OCI-LY7 (cell line): Measurements from ENCODE around the gene POLR3H. TPM values are rescaled to one million over a fixed set of nuclear protein-coding genes. Genes with fewer than 3 reads are reported as not detected.

Experiments used
- BruUV-seq: library from RNA; stranded (reverse); fragments of 400-500 nt; replicated peaks from 2 replicates; lab custom pipeline; 2021; lab: Mats Ljungman, UMichigan
- CTCF ChIA-PET: fragments of 300-600 bp; sonication (Branson Sonifier 250); formaldehyde crosslinking; loops from one replicate; lab custom pipeline; 2022; ENCODE audit warnings: antibody characterized with exemption; ENCODE audit not compliant: unreplicated experiment; lab: Charles Lee
- POLR2A ChIA-PET: fragments of 300-600 bp; sonication (Branson Sonifier 250); formaldehyde crosslinking; loops from one replicate; lab custom pipeline; 2022; ENCODE audit warnings: antibody characterized with exemption; lab: Charles Lee
- DNase-seq: peaks from one replicate; pipeline ENCODE4 v3.0.0-alpha.2; 2015; ENCODE audit warnings: low spot score
- H2AFZ ChIP-seq: fragments of 200-600 bp; sonication (generic), shearing (Covaris generic); 2 replicates; pipeline ENCODE4 v1.6.1; 2014; ENCODE audit warnings: mild to moderate bottlenecking, antibody characterized with exemption, low read length, moderate library complexity
- H3K27ac ChIP-seq: fragments of 200-600 bp; sonication (generic); 2 replicates; pipeline ENCODE4 v1.5.1; 2014; ENCODE audit warnings: mixed run types, low read depth, mild to moderate bottlenecking, moderate library complexity, low read length, inconsistent platforms; ENCODE audit not compliant: poor library complexity, severe bottlenecking
- H3K36me3 ChIP-seq: fragments of 200-600 bp; sonication (generic); 2 replicates; pipeline ENCODE4 v1.6.1; 2014; ENCODE audit warnings: mild to moderate bottlenecking, antibody characterized with exemption, low read length, moderate library complexity, mixed read lengths; ENCODE audit not compliant: insufficient read depth
- H3K4me1 ChIP-seq: fragments of 200-600 bp; sonication (generic); 2 replicates; pipeline ENCODE4 v1.5.1; 2014; ENCODE audit warnings: mild to moderate bottlenecking, low read length; ENCODE audit not compliant: insufficient read depth, poor library complexity, severe bottlenecking
- H3K4me2 ChIP-seq: fragments of 200-600 bp; sonication (generic); 2 replicates; pipeline ENCODE4 v1.6.1; 2014; ENCODE audit warnings: mild to moderate bottlenecking, low read length
- H3K4me3 ChIP-seq: fragments of 200-600 bp; sonication (generic); 2 replicates; pipeline ENCODE4 v1.5.1; 2014; ENCODE audit warnings: mild to moderate bottlenecking, low read depth, low read length; ENCODE audit not compliant: poor library complexity, severe bottlenecking
- H3K79me2 ChIP-seq: fragments of 200-600 bp; sonication (generic); 2 replicates; pipeline ENCODE4 v1.6.1; 2016; ENCODE audit warnings: low read depth, mild to moderate bottlenecking, low read length, moderate library complexity, mixed read lengths; ENCODE audit not compliant: insufficient read depth
- H3K9me2 ChIP-seq: fragments of 200-600 bp; sonication (generic); 2 replicates; pipeline ENCODE4 v1.6.1; 2016; ENCODE audit warnings: mild to moderate bottlenecking, low read length, mixed read lengths; ENCODE audit not compliant: insufficient read depth
- H3K9me3 ChIP-seq: fragments of 200-600 bp; sonication (generic); 2 replicates; pipeline ENCODE4 v1.6.1; 2014; ENCODE audit warnings: mild to moderate bottlenecking, mixed run types, low read length, mixed read lengths
- H4K20me1 ChIP-seq: fragments of 200-600 bp; sonication (generic); 2 replicates; pipeline ENCODE4 v1.6.1; 2014; ENCODE audit warnings: mild to moderate bottlenecking, antibody characterized with exemption, low read length, moderate library complexity, mixed read lengths; ENCODE audit not compliant: insufficient read depth
- EZH2phosphoT487 ChIP-seq: fragments of 200-600 bp; sonication (generic); IDR thresholded peaks from 2 replicates; pipeline ENCODE4 v1.6.1; 2018; ENCODE audit warnings: low read depth, borderline replicate concordance, mild to moderate bottlenecking, mixed run types, antibody characterized with exemption, low read length, moderate library complexity, mixed read lengths
- intact Hi-C: fragments of 100-400 bp; cut with micrococcal nuclease; formaldehyde crosslinking; loops from one replicate; pipeline ENCODE4 v1.10.0; 2022; ENCODE audit not compliant: unreplicated experiment
- total RNA-seq, 2 experiments: library from RNA; depleted of rRNA in 1 of 2; stranded (reverse); fragments of >200 nt in 1 of 2; shearing (Covaris generic) in 1 of 2; gene quantifications; 2 replicates each; pipeline ENCODE4 v1.2.3, GENCODE V29; 2014 to 2022
- TF ChIP-seq, protein P1 (sequence below): fragments of 200-600 bp; sonication (generic); conservative IDR thresholded peaks from 2 replicates; pipeline ENCODE4 v1.5.1; 2014; ENCODE audit warnings: mild to moderate bottlenecking, antibody characterized with exemption, low read length, moderate library complexity, mixed read lengths

POLR3H gene
- total RNA-seq, 2 experiments from 2014 or later, result 28.5 to 48.3 TPM

DNA sequence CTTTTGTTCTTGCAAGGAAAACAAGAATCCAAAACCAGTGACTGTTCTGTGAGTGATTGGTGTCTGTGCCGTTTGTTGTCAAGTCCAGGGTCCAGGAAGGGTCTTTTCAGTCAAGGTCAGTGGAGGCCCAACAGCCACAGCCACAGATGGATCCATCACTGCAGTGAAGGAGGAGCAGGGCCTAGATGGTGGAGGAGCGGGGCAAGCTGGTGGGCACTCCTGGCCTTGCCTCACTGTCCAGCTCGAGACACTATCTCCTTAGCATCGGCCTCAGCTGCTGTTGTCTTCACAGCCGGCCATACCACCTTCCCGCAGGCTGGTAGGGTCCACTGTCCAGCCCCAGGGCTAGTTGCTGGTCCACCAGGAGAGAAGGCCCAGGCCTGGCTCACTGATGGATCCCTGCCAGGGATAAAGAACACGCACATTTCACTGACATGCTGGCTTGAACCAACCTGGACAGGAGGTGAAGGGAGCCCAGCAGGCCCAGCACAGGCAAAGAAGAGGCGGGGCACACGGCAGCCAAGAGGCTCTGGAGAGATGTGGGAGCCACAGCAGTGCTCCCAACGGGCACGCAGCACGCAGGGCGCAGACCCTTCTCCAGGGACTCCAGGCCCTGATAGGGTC lies 15.2 kb downstream of the POLR3H start:
- peaks cover 98% of the 10 kb centered on the region for H3K36me3 ChIP-seq

DNA sequence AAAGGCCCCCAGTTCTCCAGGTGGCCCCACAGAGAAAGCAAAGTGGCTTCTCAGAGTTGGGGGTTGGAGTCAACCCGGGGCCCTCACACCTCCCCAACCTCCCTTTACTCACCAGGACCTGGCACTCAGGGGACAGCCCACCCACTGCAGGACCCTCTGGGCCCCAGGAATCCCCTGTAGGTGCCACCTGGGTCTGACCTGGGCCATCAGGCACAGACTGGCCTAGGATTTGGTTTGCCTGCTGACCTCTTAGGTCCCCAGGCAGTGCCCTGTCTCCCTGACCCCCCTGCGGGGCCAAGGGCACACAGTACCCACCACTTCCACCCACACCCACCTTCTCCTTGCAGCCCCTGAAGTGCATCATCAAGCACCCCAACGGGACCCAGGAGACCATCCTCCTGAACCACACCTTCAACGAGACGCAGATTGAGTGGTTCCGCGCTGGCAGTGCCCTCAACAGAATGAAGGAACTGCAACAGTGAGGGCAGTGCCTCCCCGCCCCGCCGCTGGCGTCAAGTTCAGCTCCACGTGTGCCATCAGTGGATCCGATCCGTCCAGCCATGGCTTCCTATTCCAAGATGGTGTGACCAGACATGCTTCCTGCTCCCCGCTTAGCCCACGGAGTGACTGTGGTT lies 16.0 kb downstream of the POLR3H start:
- CTCF ChIA-PET, result interaction anchor here (1.2 to 2.1 kb wide), 2 partner anchors 28 to 124 kb away, joined by 4 to 7 read pairs; no protein-coding TSS in a partner anchor
- Histone ChIP-seq H3K4me2 (no peak overlapping the region), H3K36me3 (peaks cover 98% of the 10 kb centered on the region), H3K79me2 (no peaks in the 10 kb centered on the region), H3K27ac (no peak overlapping the region), H3K4me3 (no peak overlapping the region), H3K9me2 (no peaks in the 10 kb centered on the region), H3K4me1 (no peaks in the 10 kb centered on the region), H3K9me3 (no peaks in the 10 kb centered on the region), H4K20me1 (no peaks in the 10 kb centered on the region), H2AFZ (no peak overlapping the region)
- no TSS peak for BruUV-seq
- no peak for DNase-seq
- POLR2A ChIA-PET, result interaction anchor here (0.6 kb wide), 1 partner anchor 208 kb away, joined by 3 read pairs; no protein-coding TSS in a partner anchor
- intact Hi-C loops, result no loop called here
- no peak for TF ChIP-seq EZH2phosphoT487
- TF ChIP-seq, protein P1, sequence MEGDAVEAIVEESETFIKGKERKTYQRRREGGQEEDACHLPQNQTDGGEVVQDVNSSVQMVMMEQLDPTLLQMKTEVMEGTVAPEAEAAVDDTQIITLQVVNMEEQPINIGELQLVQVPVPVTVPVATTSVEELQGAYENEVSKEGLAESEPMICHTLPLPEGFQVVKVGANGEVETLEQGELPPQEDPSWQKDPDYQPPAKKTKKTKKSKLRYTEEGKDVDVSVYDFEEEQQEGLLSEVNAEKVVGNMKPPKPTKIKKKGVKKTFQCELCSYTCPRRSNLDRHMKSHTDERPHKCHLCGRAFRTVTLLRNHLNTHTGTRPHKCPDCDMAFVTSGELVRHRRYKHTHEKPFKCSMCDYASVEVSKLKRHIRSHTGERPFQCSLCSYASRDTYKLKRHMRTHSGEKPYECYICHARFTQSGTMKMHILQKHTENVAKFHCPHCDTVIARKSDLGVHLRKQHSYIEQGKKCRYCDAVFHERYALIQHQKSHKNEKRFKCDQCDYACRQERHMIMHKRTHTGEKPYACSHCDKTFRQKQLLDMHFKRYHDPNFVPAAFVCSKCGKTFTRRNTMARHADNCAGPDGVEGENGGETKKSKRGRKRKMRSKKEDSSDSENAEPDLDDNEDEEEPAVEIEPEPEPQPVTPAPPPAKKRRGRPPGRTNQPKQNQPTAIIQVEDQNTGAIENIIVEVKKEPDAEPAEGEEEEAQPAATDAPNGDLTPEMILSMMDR, result no peak

More for the DNA sequence above, 15.2 kb downstream of the POLR3H start:
- Histone ChIP-seq H2AFZ (no peak overlapping the region), H3K27ac (no peak overlapping the region), H3K4me3 (no peak overlapping the region), H4K20me1 (no peaks in the 10 kb centered on the region), H3K4me1 (no peaks in the 10 kb centered on the region), H3K9me3 (no peaks in the 10 kb centered on the region), H3K9me2 (no peaks in the 10 kb centered on the region), H3K4me2 (no peak overlapping the region), H3K79me2 (no peaks in the 10 kb centered on the region)
- CTCF ChIA-PET, result interaction anchor here (1.2 kb wide), 1 partner anchor 28 kb away, joined by 4 read pairs; no protein-coding TSS in a partner anchor
- intact Hi-C loops, result no loop called here
- POLR2A ChIA-PET, result no interaction called here
- no TSS peak for BruUV-seq
- DNase-seq, result no peak
- TF ChIP-seq EZH2phosphoT487, result no peak
- TF ChIP-seq, protein P1, result no peak
